Inflammatory macrophage (primary cell): ENCODE measurements around the gene CACNA1D.
"Not testable (repeated sequence)": the region's sequence is repeated elsewhere in the genome, so short reads cannot be mapped to it uniquely, and the experiment has no call there.

Experiments used
- DNase-seq, 2 donors: peaks; one replicate each; pipeline ENCODE4 v3.0.0-alpha.2; 2020 to 2022

CACNA1D gene

GRCh38 chr3:53659996-53660395 is 165.6 kb downstream of the CACNA1D start:
- no peak for DNase-seq

GRCh38 chr3:53661480-53661879 is 167.1 kb downstream of the CACNA1D start:
- DNase-seq: no peak

- DNase-seq: not testable (repeated sequence)
Observed at GRCh38 chr3:53664812-53665211, 170.4 kb downstream of the CACNA1D start.

GRCh38 chr3:53665608-53666425 is 171.4 kb downstream of the CACNA1D start:
- no peak for DNase-seq

- no peak for DNase-seq
Observed at GRCh38 chr3:53668872-53669271, 174.5 kb downstream of the CACNA1D start.

GRCh38 chr3:53670721-53671120 is 176.3 kb downstream of the CACNA1D start:
- no peak for DNase-seq

GRCh38 chr3:53671192-53671960 is 177.0 kb downstream of the CACNA1D start:
- DNase-seq: no peak

- no peak for DNase-seq
Observed at GRCh38 chr3:53671961-53672299, 177.5 kb downstream of the CACNA1D start.

- no peak for DNase-seq
Observed at GRCh38 chr3:53672981-53673380, 178.6 kb downstream of the CACNA1D start.

GRCh38 chr3:53673722-53674350 is 179.4 kb downstream of the CACNA1D start:
- no peak for DNase-seq

- DNase-seq: no peak
Observed at GRCh38 chr3:53674582-53674981, 180.2 kb downstream of the CACNA1D start.

- DNase-seq: no peak
Observed at GRCh38 chr3:53675022-53675697, 180.7 kb downstream of the CACNA1D start.

- DNase-seq: no peak
Observed at GRCh38 chr3:53675942-53676341, 181.5 kb downstream of the CACNA1D start.

GRCh38 chr3:53677413-53677812 is 183.0 kb downstream of the CACNA1D start:
- peak; percentile 10 to 26 for DNase-seq

GRCh38 chr3:53680028-53680427 is 185.6 kb downstream of the CACNA1D start:
- DNase-seq: no peak

- DNase-seq: no peak
Observed at GRCh38 chr3:53682807-53683206, 188.4 kb downstream of the CACNA1D start.

GRCh38 chr3:53688066-53688465 is 193.7 kb downstream of the CACNA1D start:
- no peak for DNase-seq

GRCh38 chr3:53688989-53689388 is 194.6 kb downstream of the CACNA1D start:
- DNase-seq: no peak

- no peak for DNase-seq
Observed at GRCh38 chr3:53689681-53690080, 195.3 kb downstream of the CACNA1D start.

GRCh38 chr3:53690521-53690920 is 196.1 kb downstream of the CACNA1D start:
- DNase-seq: no peak

- DNase-seq: no peak
Observed at GRCh38 chr3:53691349-53691748, 196.9 kb downstream of the CACNA1D start.

GRCh38 chr3:53691885-53692284 is 197.5 kb downstream of the CACNA1D start:
- DNase-seq: no peak

GRCh38 chr3:53693451-53693850 is 199.0 kb downstream of the CACNA1D start:
- DNase-seq: no peak
